HS-5 (cell line): ENCODE measurements around the gene GRPEL1.
A peak's percentile ranks its signal among the peaks of the same experiment; 100 is the strongest.

Experiments
- DNase-seq: peaks from one replicate; pipeline ENCODE4 v3.0.0-alpha.2; 2012; ENCODE audit warnings: low read depth

The GRPEL1 gene

DNA sequence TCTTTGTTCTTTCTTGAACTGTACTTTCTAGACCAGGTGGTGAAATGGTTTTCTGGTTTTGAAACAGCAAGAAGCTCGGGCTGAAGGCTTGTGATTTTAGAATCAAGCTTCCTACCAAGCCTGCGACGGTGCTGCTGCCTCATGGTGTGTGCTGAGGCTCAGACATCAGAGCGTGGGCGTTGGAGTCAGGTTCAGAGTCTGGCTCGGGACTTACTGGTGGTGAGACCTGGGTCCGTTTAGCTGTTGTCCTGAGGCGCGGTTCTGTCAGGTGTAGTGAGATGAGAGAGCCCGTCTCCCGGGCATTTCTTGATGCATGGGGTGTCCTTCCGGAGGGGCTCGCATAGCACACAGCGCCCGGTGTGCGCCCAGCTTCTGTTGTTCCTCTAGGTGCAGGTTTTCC is 44.4 kb downstream of the GRPEL1 start:
- no peak for DNase-seq

DNA sequence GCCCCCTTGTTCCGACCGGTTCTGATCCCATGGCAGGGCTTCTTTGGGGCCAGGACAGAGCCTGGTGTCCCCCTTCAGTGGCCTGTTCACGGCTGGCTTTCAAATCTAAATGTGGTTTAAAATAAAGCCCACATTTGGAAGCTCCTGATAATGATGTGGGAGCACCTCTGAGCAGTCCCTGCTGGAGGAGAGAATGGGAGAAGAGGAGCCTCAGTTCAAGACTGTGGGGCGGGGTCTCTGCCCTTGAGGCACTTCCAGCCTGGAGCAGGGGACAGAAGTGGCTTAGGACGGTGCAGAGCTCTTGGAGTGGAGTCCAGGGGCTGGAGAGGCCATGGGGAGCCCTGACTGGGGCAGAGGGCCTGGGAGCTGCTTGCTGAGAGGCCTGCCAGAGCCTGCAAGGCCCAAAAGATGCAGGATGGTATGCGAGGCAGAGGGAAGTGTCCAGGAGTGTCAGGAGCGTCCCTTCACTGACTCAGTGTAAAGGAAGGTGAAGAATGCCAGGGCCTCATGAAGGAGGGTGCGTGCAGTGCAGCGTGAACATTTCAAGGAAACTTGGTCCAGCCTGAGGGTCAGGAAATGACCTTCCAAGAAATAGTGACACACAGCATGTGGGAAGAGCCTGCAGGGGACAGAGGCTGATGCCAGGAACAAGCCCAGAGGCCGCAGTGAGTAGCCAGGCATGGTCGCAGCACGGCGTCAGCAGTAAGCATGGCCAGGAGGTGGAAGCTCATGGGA is 45.8 kb downstream of the GRPEL1 start:
- peak; percentile 95 for DNase-seq

DNA sequence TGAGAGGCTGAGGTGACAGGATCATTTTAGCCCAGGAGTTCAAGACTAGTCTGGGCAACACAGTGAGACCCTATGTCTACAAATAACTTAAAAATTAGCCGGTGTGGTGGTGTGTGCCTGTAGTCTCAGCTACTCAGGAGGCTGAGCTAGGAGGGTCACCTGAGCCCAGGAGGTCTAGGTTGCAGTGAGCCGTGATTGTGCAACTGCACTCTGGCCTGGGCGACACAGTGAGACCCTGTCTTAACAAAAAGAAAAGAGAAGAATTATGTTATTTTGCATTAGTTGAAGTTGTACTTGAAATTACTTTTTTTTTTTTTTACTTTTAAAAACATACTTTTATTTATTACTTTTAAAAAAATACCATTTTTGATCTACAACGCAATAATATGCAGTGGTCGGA is 46.5 kb downstream of the GRPEL1 start:
- DNase-seq, result no peak

DNA sequence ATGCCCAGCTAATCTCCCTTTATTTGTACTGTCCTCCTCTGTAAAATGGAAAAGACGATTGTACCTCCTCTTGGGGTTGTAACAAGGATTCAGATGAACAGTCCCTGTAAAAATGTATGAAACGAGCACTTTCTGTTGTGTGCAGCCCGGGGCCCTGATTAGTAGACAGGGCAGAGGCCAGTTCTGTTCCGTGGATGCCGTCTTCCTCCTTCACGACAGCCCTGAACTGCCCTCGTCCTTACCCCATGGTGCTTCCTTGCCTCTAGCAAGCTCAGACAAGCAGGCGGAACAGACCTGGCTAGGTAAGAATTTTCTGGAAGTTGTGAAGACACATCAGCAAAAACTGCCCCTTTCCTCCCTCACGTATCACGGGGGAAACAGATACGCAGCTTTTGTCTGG is 47.0 kb downstream of the GRPEL1 start:
- DNase-seq, result no peak

DNA sequence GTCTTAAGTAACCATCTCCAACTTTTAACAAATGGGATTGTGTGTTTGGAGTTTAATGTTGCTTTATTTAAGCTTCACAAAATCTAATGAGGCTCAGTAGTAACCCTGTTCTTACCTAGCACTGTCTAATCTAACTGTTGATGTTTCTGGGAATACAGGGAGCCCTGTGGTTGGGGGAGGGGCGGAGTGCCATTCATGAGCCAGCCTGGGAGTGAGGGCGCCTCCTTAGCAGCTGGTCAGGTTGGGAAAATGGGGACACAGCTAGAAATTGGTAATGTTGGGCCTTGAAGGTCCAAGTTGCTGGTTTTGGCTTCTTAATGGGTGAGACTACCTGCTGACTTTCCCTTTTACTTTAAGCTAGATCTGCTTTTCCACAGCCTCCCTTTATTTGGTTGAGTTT is 47.6 kb downstream of the GRPEL1 start:
- no peak for DNase-seq

DNA sequence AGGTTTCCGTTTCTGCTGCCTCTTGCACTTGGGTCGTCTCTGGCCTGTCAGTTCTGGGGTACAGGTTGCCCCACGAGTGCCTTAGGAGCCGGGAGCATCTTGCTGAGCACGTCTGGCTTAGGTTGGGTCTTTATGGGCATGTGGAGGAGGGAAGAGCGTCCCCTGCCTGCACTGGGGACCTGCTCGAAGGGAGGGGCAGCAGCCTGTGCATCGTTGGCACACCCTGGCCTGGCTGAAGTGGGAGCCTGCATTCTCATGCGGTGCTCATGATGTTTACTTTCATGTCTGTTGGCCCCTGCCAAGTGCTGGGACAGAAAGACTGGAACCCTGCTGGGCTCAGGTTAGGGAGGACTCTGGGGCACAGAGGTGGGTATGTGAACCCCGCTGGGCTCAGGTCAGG is 48.5 kb downstream of the GRPEL1 start:
- no peak for DNase-seq

DNA sequence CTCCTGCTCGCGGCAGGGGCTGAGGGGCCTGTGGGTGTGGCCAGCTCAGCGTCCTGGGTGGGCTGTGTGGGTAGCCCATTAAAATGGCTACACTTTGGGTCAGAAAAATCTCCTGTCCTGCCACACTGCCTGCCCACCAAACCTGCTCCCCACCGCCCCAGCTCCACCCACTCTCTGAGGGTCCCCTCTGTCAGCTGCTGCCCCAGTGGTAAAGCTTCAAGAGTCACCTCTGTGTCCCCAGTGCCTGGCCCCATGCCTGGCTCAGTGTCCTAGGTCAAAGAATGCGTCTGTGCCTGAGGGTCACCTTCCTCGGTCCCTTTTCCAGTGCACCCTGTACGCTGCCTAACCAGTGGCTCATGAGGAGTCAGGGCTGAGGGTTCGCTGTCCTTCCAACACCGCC is 49.6 kb downstream of the GRPEL1 start:
- no peak for DNase-seq

DNA sequence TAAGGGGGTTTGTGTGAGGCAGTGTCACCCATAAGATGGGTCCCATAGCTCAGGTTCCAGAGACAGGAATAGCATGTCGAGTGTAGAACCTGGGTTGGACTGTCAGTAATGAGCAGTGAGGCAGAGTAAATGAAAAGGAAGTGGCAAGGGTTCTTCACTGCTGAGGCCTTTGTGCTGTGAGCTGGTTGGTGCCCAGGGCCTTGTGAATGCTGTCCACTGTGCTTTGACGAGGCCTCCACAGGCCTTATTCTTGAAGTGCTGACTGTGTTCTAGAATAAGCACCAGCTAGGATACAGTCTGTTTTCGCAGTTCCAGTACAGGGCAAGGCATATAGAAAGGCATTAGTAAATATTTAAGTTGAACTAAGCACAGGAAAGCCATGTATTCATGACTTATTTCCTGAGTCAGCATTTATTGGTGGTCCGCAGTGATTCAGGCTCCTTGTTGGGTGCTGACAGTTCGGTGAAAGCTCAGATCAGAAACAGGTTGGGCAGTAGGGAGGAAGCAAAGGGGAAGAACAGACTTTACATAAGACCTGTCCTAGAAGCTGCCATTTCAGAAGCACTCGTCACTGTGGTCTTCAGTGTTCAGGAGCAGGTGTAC is 50.3 kb downstream of the GRPEL1 start:
- no peak for DNase-seq

DNA sequence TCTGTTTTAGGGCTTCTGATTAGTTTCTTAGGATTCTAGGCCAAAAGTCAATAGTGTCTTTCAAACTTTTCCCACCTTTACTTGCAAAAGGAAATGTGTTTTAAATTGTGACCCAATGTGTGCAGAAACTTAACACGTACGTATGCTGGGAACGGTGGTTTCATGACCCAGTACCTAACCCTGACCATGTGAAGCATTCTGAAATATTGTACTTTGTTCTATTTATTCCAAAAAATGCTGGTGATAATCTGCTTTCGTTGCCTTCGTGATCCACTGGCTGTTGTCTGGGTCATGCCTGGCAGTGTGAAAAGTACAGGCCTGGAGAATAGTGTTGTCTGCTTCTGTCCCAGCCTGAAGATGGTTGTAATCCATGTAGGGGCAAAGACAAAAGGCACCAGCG is 51.4 kb downstream of the GRPEL1 start:
- DNase-seq, result no peak

DNA sequence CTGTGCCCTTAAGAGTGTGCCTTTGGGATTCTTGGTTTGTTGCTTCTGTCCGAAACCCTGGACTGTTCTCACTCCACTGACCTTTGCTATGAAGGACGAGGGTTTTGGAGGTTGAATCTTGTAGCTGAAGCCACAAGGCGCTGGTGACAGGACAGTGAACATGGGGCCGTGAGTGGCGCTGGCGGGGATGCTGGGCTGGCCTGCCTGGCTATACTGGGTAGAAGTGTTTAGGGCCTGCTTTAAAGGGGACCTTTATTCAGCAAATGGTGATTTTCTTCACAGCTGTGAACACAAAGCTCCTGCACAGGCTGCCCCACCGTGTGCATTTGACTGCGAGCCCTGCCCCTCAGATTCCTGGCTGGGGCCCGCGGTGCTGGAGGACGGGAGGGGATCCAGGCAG is 51.8 kb downstream of the GRPEL1 start:
- DNase-seq, result no peak

DNA sequence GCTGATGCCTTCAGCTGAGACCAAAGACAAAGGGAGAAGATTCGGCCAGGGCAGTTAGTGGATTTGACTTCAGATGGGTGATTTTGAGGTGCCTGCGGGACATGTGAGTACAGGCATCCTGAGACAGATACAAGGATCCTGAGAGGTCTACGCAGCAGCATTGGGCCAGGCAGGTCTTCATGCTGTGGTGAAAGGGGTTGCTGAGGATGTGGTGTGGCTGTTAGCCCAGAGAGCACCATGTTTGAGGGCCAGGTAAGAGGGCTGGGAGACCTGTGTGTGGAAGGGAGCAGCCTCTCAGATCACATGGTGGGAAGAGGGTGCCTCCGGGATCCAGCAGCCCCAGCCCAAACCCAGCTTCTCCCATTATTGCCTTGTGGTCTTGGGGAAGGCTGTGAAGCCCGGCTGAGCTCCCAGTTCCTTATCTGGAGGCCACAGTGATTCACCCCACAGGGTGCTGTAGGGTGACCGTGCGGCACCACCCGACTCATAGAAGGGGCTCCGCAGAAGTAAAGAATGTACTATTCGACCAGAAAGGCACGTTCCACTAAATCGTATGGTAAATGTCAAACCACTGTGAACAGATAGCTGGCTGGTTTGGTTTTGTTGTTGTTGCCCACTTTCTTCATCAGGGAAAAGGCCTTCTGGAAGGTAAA is 52.4 kb downstream of the GRPEL1 start:
- no peak for DNase-seq

DNA sequence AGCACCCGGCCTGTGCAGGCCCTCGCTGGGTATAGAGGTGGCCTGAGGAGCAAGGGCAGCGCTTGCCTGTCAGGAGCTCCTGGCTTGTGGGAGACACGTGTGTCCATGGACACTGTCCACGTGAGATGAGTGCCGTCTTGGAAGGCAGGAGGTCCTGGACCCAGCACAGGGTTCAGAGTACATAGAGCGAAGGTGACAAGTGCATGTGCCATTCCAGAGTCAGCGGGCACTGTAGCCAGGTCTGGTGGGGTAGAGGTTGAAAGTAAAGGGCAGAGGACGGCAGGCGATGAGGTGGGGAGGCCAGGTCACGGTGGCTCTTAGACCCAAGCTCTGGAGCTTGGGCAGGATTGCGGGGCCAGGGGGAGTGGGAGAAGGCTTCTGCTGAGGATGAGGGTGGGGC is 53.0 kb downstream of the GRPEL1 start:
- no peak for DNase-seq

DNA sequence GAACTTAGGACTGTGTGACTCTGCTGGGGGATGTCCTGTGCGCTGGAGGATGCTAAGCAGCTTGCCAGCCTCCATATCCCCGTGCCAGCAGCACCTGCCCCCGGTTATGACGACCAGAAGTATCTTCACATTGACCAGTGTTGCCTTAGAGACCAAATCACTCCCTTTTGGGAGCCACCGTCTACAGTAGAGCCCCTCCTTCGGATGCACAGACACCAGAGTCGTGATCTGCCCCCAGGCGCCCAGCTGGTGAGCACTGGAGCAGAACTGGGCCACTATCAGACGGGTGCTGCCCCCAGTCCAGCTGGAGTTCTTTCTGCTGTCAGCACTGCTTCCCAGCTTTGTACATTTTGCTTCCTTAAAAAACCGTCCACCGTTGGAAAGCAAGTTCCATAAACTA is 54.7 kb downstream of the GRPEL1 start:
- no peak for DNase-seq

DNA sequence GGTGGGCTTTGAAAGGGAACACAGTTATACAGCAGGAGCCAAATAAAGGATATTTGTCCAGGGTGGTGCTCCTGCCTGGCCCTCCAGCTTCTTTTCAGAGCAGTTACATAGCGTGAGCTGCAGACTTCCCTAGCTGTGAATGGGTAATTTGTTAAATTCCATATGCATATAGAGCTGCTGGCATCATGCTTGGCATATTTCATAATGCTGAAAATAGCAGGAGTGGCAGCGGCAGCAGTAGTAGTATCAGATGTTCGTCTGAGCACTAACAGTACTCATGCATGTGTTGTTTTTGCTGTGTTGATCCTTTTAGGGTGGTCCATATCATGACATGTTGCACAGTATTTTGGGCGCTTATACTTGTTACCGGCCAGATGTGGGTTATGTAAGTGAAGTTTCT is 58.3 kb downstream of the GRPEL1 start:
- DNase-seq, result no peak
